Neural cell (in vitro differentiated cells): ENCODE results near the gene GGCX.

ENCODE experiments used
- CTCF ChIP-seq: fragments of 450-650 bp; IDR thresholded peaks from 2 replicates; pipeline ENCODE4 v1.5.1; 2014; ENCODE audit warnings: antibody characterized with exemption, mild to moderate bottlenecking, moderate library complexity; ENCODE audit not compliant: poor library complexity, severe bottlenecking
- MXI1 ChIP-seq: fragments of 450-650 bp; conservative IDR thresholded peaks from 2 replicates; pipeline ENCODE4 v1.6.1; 2014; ENCODE audit warnings: antibody characterized with exemption, mild to moderate bottlenecking; ENCODE audit not compliant: poor library complexity, severe bottlenecking
- POLR2AphosphoS5 ChIP-seq: IDR thresholded peaks from 2 replicates; pipeline ENCODE4 v1.6.1; 2012
- RAD21 ChIP-seq: fragments of 450-650 bp; conservative IDR thresholded peaks from 2 replicates; pipeline ENCODE4 v1.6.1; 2014; ENCODE audit warnings: antibody characterized with exemption, mild to moderate bottlenecking, moderate library complexity
- SMC3 ChIP-seq: fragments of 450-650 bp; conservative IDR thresholded peaks from 2 replicates; pipeline ENCODE4 v1.6.1; 2014; ENCODE audit warnings: antibody characterized with exemption, mild to moderate bottlenecking, moderate library complexity; ENCODE audit not compliant: poor library complexity

GRCh38 chr2:85536479-85536878 is 24.8 kb downstream of the GGCX start:
- no peak for TF ChIP-seq SMC3
- no peak for TF ChIP-seq POLR2AphosphoS5
- no peak for TF ChIP-seq CTCF
- TF ChIP-seq RAD21: no peak
- no peak for TF ChIP-seq MXI1
